Hepatocyte (in vitro differentiated cells): ENCODE results near the gene CALML5.

Experiments
- EZH2 ChIP-seq: fragments of 200-600 bp; sonication (generic); IDR thresholded peaks from 2 replicates; pipeline ENCODE4 v1.6.1; 2016; ENCODE audit warnings: antibody characterized with exemption, mild to moderate bottlenecking, borderline replicate concordance
- EZH2phosphoT487 ChIP-seq: fragments of 200-600 bp; sonication (generic); IDR thresholded peaks from one replicate; pipeline ENCODE4 v1.6.1; 2018; ENCODE audit warnings: antibody characterized with exemption, mild to moderate bottlenecking, low read depth, moderate library complexity; ENCODE audit not compliant: unreplicated experiment, severe bottlenecking
- TF ChIP-seq, protein P1 (sequence below): fragments of 200-600 bp; sonication (generic); IDR thresholded peaks from 2 replicates; pipeline ENCODE4 v1.5.1; 2016; ENCODE audit warnings: antibody characterized with exemption, mild to moderate bottlenecking; ENCODE audit not compliant: poor library complexity

DNA sequence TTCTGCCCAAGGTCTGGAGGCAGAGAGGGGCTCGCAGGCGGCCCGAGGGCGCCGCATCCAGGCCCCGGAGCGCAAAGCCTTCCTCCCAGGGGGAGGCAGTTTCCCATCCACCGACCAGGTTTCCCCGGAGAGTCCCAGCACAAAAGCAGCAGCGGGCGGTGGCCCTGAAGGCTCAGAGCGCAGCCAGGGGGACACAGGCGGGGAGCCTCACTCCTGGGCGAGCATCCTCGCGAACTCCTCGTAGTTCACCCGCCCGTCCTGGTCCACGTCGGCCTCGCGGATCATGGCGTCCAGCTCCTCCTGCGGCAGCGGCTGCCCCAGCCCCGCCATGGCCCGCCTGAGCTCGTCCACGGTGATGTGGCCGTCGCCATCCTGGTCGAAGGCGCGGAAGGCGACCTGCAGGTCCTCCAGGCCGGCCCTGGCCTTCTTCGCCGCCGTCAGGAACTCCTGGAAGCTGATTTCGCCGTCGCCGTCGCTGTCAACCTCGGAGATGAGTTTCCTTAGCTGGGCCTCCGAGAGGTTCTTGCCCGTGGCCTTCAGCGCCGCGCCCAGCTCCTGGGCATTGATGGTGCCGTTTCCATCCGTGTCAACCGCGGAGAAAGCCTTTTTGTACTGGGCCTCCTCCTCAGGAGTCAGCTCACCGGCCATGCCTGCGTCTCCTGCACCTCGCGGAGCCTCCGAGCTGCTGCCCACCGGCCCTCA is 428 bp downstream of the CALML5 start:
- TF ChIP-seq, protein P1, sequence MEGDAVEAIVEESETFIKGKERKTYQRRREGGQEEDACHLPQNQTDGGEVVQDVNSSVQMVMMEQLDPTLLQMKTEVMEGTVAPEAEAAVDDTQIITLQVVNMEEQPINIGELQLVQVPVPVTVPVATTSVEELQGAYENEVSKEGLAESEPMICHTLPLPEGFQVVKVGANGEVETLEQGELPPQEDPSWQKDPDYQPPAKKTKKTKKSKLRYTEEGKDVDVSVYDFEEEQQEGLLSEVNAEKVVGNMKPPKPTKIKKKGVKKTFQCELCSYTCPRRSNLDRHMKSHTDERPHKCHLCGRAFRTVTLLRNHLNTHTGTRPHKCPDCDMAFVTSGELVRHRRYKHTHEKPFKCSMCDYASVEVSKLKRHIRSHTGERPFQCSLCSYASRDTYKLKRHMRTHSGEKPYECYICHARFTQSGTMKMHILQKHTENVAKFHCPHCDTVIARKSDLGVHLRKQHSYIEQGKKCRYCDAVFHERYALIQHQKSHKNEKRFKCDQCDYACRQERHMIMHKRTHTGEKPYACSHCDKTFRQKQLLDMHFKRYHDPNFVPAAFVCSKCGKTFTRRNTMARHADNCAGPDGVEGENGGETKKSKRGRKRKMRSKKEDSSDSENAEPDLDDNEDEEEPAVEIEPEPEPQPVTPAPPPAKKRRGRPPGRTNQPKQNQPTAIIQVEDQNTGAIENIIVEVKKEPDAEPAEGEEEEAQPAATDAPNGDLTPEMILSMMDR = no peak
- TF ChIP-seq EZH2 (no peak), EZH2phosphoT487 (no peak)
